OCI-LY3 (cell line): ENCODE results near the gene ASPA.

Experiments
- EZH2phosphoT487 ChIP-seq: fragments of 200-600 bp; shearing (Covaris generic); IDR thresholded peaks from 2 replicates; pipeline ENCODE4 v1.6.1; 2018; ENCODE audit warnings: antibody characterized with exemption, mixed run types, low read depth
- TF ChIP-seq, protein P1 (sequence below): fragments of 200-600, 300-600 bp; sonication (generic); IDR thresholded peaks from 2 replicates; pipeline ENCODE4 v1.5.1; 2014; ENCODE audit warnings: antibody characterized with exemption, low read length, low read depth

DNA sequence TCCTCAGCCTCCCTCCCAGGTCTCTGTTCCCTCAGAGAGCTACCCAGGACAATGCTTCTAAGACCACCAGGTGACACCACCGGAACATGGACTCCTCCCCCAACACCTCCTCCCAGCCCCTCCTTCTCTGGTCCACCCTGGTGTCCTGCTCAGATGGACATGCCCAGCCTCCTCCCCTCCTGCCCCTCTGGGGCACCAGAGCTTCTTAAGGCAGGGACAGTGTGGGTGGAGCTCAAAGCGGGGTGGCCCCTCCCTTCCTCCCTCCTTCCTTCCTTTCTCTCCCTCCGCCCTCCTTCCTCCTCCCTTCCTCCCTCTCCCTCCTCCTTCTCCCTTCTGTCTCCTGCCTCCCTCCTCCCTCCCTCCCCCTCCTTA lies 59.1 kb downstream of the ASPA start:
- TF ChIP-seq, protein P1, sequence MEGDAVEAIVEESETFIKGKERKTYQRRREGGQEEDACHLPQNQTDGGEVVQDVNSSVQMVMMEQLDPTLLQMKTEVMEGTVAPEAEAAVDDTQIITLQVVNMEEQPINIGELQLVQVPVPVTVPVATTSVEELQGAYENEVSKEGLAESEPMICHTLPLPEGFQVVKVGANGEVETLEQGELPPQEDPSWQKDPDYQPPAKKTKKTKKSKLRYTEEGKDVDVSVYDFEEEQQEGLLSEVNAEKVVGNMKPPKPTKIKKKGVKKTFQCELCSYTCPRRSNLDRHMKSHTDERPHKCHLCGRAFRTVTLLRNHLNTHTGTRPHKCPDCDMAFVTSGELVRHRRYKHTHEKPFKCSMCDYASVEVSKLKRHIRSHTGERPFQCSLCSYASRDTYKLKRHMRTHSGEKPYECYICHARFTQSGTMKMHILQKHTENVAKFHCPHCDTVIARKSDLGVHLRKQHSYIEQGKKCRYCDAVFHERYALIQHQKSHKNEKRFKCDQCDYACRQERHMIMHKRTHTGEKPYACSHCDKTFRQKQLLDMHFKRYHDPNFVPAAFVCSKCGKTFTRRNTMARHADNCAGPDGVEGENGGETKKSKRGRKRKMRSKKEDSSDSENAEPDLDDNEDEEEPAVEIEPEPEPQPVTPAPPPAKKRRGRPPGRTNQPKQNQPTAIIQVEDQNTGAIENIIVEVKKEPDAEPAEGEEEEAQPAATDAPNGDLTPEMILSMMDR, result no peak
- no peak for TF ChIP-seq EZH2phosphoT487
